ENCODE results near the gene PTEN. TPM values are rescaled to one million over a fixed set of nuclear protein-coding genes. Genes with fewer than 3 reads are reported as not detected.

Gene PTEN
- total RNA-seq, 1 donor from 2014 or later = 69.3 TPM

GRCh38 chr10:87973635-87974034, 110.2 kb downstream of the PTEN start:
- DNase-seq (ENCODE audit: low read depth) = no peak

GRCh38 chr10:87974130-87974529, 110.7 kb downstream of the PTEN start:
- no peak for DNase-seq (ENCODE audit: low read depth)

- no peak for DNase-seq (ENCODE audit: low read depth)
Measured at GRCh38 chr10:87974769-87975168, 111.3 kb downstream of the PTEN start.

GRCh38 chr10:87976101-87976743, 112.8 kb downstream of the PTEN start:
- DNase-seq (ENCODE audit: low read depth) = no peak

GRCh38 chr10:87978166-87978565, 114.7 kb downstream of the PTEN start:
- DNase-seq (ENCODE audit: low read depth) = no peak

- no peak for DNase-seq (ENCODE audit: low read depth)
Measured at GRCh38 chr10:87979847-87980246, 116.4 kb downstream of the PTEN start.

- DNase-seq (ENCODE audit: low read depth) = no peak
Measured at GRCh38 chr10:87983716-87984115, 120.3 kb downstream of the PTEN start.

GRCh38 chr10:87987206-87987605, 123.8 kb downstream of the PTEN start:
- no peak for DNase-seq (ENCODE audit: low read depth)

GRCh38 chr10:87991946-87992345, 128.5 kb downstream of the PTEN start:
- DNase-seq (ENCODE audit: low read depth) = no peak

GRCh38 chr10:88004451-88004850, 141.0 kb downstream of the PTEN start:
- peak; percentile 28 for DNase-seq (ENCODE audit: low read depth)

GRCh38 chr10:88006261-88006660, 142.8 kb downstream of the PTEN start:
- no peak for DNase-seq (ENCODE audit: low read depth)

- DNase-seq (ENCODE audit: low read depth) = no peak
Measured at GRCh38 chr10:88008866-88009470, 145.5 kb downstream of the PTEN start.

- DNase-seq (ENCODE audit: low read depth) = peak; percentile 35
Measured at GRCh38 chr10:88012641-88013040, 149.2 kb downstream of the PTEN start.

GRCh38 chr10:88017781-88018180, 154.4 kb downstream of the PTEN start:
- no peak for DNase-seq (ENCODE audit: low read depth)

GRCh38 chr10:88019753-88020152, 156.3 kb downstream of the PTEN start:
- no peak for DNase-seq (ENCODE audit: low read depth)

Other genes starting within 250 kb of the PTEN start
- 8.2 and 8.3 TPM in 2 replicates for gene PAPSS2, start 203.7 kb upstream of the PTEN start, total RNA-seq
- 59.5 and 84.8 TPM in 2 replicates for gene ATAD1, start 45.4 kb upstream of the PTEN start, total RNA-seq
- 1.0 and 1.2 TPM in 2 replicates for gene KLLN, start 92 bp upstream of the PTEN start, total RNA-seq